HepG2 (cell line): ENCODE results near the gene RBM19. TPM values are rescaled to one million over a fixed set of nuclear protein-coding genes. Genes with fewer than 3 reads are reported as not detected.

Experiments used
- CENPX ChIP-seq: sonication (generic); formaldehyde crosslinking; IDR thresholded peaks from 2 replicates; pipeline ENCODE4 v1.9.0; 2021; ENCODE audit warnings: mild to moderate bottlenecking, missing genetic modification reagents, moderate library complexity
- HDAC1 ChIP-seq: sonication (generic); formaldehyde crosslinking; IDR thresholded peaks from 2 replicates; pipeline ENCODE4 v1.5.1; 2020; ENCODE audit warnings: mild to moderate bottlenecking, missing genetic modification reagents
- KAT2B ChIP-seq: fragments of 150-350 bp; IDR thresholded peaks from 2 replicates; pipeline ENCODE4 v1.6.1; 2014; ENCODE audit warnings: low read depth, low read length, borderline replicate concordance
- MIER3 ChIP-seq: IDR thresholded peaks from 2 replicates; pipeline ENCODE4 v1.6.1; 2016; ENCODE audit warnings: missing compliant biosample characterization, borderline replicate concordance
- NFATC3 ChIP-seq: sonication (generic); formaldehyde crosslinking; IDR thresholded peaks from 2 replicates; pipeline ENCODE4 v1.5.1; 2020; ENCODE audit warnings: mild to moderate bottlenecking, missing genetic modification reagents
- PCBP2 ChIP-seq: fragments of 200-400 bp; formaldehyde crosslinking; optimal IDR thresholded peaks from 2 replicates; pipeline ENCODE3; 2018; ENCODE audit warnings: low read length, low read depth; ENCODE audit not compliant: poor library complexity, severe bottlenecking
- SAFB2 ChIP-seq: sonication (generic); formaldehyde crosslinking; IDR thresholded peaks from 2 replicates; pipeline ENCODE4 v1.5.1; 2020; ENCODE audit warnings: missing genetic modification reagents, low read depth, mild to moderate bottlenecking, borderline replicate concordance
- TRIM24 ChIP-seq: sonication (generic); formaldehyde crosslinking; IDR thresholded peaks from 2 replicates; pipeline ENCODE4 v1.8.0; 2022; ENCODE audit warnings: mild to moderate bottlenecking, missing genetic modification reagents
- ZBTB7B ChIP-seq: sonication (generic); formaldehyde crosslinking; IDR thresholded peaks from 2 replicates; pipeline ENCODE4 v1.4.0; 2020; ENCODE audit warnings: missing genetic modification reagents
- ZFY ChIP-seq: sonication (generic); formaldehyde crosslinking; IDR thresholded peaks from 2 replicates; pipeline ENCODE4 v1.4.0; 2020; ENCODE audit warnings: missing genetic modification reagents
- ZNF207 ChIP-seq: fragments of 450-650 bp; IDR thresholded peaks from 2 replicates; pipeline ENCODE4 v1.6.1; 2016; ENCODE audit warnings: antibody characterized with exemption, borderline replicate concordance
- ZNF292 ChIP-seq: sonication (generic); formaldehyde crosslinking; IDR thresholded peaks from 2 replicates; pipeline ENCODE4 v1.8.1; 2022; ENCODE audit warnings: mild to moderate bottlenecking, low read depth, missing genetic modification reagents, borderline replicate concordance
- ZNF432 ChIP-seq: sonication (generic); formaldehyde crosslinking; IDR thresholded peaks from 2 replicates; pipeline ENCODE4 v1.5.0; 2020; ENCODE audit warnings: missing genetic modification reagents, mild to moderate bottlenecking, borderline replicate concordance
- ZNF556 ChIP-seq: sonication (generic); formaldehyde crosslinking; IDR thresholded peaks from 2 replicates; pipeline ENCODE4 v1.4.0; 2020; ENCODE audit warnings: mild to moderate bottlenecking, missing genetic modification reagents, borderline replicate concordance
- ZNF672 ChIP-seq: sonication (generic); formaldehyde crosslinking; IDR thresholded peaks from 2 replicates; pipeline ENCODE4 v1.8.1; 2022; ENCODE audit warnings: missing genetic modification reagents
- ZNF83 ChIP-seq: sonication (generic); formaldehyde crosslinking; IDR thresholded peaks from 2 replicates; pipeline ENCODE4 v1.4.0; 2020; ENCODE audit warnings: missing genetic modification reagents, mild to moderate bottlenecking, borderline replicate concordance
- ZZZ3 ChIP-seq: sonication (generic); formaldehyde crosslinking; IDR thresholded peaks from 2 replicates; pipeline ENCODE4 v1.4.0; 2020; ENCODE audit warnings: missing genetic modification reagents, mild to moderate bottlenecking, borderline replicate concordance
- polyA plus RNA-seq, 8 experiments: library from polyadenylated mRNA; depleted of rRNA in 3 of 8; stranded (reverse) in 7 of 8; unstranded in 1 of 8; fragments of >200 nt; fragmentation: Illumina TruSeq in 4 of 8; extraction: Trizol in 4 of 8; gene quantifications; 2 replicates each; pipeline versions ENCODE4 v1.2.1 to v1.2.3, GENCODE V29; 2011 to 2016; ENCODE audit warnings: low read depth in 4 of 8, missing spikeins in 1 of 8, mixed read lengths in 1 of 8; ENCODE audit not compliant: insufficient read depth in 1 of 8
- total RNA-seq, 5 experiments: library from RNA; depleted of rRNA; stranded (reverse); fragments of >200 nt; fragmentation: Illumina TruSeq; extraction: Trizol; gene quantifications; 2 replicates each; pipeline ENCODE4 v1.2.3, GENCODE V29; 2016; ENCODE audit warnings: low read depth in 1 of 5
- TF ChIP-seq, protein P1 (sequence below): sonication (generic); formaldehyde crosslinking; IDR thresholded peaks from 2 replicates; pipeline ENCODE4 v1.4.0; 2020; ENCODE audit warnings: mild to moderate bottlenecking, missing genetic modification reagents
- TF ChIP-seq, protein P2 (sequence below): sonication (generic); formaldehyde crosslinking; conservative IDR thresholded peaks from 2 replicates; pipeline ENCODE4 v1.8.0; 2022; ENCODE audit warnings: missing genetic modification reagents
- TF ChIP-seq, protein P3 (sequence below): sonication (generic); formaldehyde crosslinking; IDR thresholded peaks from 2 replicates; pipeline ENCODE4 v1.4.0; 2020; ENCODE audit warnings: mild to moderate bottlenecking, missing genetic modification reagents, borderline replicate concordance
- TF ChIP-seq, protein P4 (sequence below): sonication (generic); formaldehyde crosslinking; IDR thresholded peaks from 2 replicates; pipeline ENCODE4 v1.5.0; 2020; ENCODE audit warnings: missing genetic modification reagents

RBM19 gene
- total and polyA plus RNA-seq, 2 of the 13 experiments (the other 11 are each of a cell fraction or from before 2014, with no cell fraction given), result 19.3 to 32.2 TPM

DNA sequence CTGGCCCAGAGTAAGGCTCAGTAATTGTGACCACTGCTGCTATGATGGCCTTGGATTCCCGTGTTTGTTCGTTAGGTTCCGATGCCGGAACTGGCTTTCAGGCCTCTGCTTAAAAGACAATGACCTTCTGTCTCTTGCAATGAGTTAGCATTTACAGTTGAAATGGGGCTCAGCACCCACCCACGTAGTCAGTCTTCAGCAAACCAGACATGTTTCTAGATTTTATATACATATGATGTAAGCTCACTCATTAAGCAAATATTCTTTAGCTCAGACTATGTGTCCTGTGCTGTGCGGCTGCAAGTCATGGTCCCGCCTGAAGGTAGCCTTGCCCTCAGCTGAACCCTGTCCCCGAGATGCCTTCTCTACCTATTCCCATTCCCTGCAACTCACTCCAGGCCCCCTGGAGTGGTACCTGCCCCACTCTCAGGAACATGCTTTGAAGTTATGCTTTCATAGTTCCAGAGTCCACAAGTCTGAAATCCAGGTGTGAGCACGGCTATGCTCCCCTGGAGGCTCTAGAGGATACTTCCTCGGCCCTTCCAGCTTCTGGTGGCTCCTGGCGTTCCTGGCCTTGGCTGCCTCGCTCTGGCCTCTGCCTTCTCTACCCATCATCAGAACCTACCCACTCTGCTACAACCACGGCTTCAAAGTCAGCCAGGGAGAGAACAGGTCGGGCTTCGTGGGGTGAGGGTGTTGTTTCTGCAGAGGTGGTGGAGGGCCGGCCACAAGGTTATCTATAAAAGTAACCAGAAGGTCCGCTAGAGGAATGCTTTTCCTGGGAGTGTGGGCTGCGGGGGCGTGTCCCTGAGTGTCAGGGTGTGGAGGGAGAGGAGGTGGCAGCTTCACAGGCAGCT lies 157.8 kb downstream of the RBM19 start (continued):
- no peak for TF ChIP-seq ZNF83
- no peak for TF ChIP-seq CENPX (CRISPR knock-in tag)
- no peak for TF ChIP-seq ZNF292 (CRISPR knock-in tag)
- TF ChIP-seq ZFY, result peak; percentile 50
- TF ChIP-seq, protein P1, sequence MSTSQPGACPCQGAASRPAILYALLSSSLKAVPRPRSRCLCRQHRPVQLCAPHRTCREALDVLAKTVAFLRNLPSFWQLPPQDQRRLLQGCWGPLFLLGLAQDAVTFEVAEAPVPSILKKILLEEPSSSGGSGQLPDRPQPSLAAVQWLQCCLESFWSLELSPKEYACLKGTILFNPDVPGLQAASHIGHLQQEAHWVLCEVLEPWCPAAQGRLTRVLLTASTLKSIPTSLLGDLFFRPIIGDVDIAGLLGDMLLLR (CRISPR knock-in tag), result no peak
- TF ChIP-seq TRIM24 (CRISPR knock-in tag), result no peak
- no peak for TF ChIP-seq MIER3 (CRISPR knock-in tag)
- TF ChIP-seq ZNF207, result no peak
- no peak for TF ChIP-seq PCBP2
- TF ChIP-seq, protein P2, sequence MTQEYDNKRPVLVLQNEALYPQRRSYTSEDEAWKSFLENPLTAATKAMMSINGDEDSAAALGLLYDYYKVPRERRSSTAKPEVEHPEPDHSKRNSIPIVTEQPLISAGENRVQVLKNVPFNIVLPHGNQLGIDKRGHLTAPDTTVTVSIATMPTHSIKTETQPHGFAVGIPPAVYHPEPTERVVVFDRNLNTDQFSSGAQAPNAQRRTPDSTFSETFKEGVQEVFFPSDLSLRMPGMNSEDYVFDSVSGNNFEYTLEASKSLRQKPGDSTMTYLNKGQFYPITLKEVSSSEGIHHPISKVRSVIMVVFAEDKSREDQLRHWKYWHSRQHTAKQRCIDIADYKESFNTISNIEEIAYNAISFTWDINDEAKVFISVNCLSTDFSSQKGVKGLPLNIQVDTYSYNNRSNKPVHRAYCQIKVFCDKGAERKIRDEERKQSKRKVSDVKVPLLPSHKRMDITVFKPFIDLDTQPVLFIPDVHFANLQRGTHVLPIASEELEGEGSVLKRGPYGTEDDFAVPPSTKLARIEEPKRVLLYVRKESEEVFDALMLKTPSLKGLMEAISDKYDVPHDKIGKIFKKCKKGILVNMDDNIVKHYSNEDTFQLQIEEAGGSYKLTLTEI, result no peak
- TF ChIP-seq, protein P3, sequence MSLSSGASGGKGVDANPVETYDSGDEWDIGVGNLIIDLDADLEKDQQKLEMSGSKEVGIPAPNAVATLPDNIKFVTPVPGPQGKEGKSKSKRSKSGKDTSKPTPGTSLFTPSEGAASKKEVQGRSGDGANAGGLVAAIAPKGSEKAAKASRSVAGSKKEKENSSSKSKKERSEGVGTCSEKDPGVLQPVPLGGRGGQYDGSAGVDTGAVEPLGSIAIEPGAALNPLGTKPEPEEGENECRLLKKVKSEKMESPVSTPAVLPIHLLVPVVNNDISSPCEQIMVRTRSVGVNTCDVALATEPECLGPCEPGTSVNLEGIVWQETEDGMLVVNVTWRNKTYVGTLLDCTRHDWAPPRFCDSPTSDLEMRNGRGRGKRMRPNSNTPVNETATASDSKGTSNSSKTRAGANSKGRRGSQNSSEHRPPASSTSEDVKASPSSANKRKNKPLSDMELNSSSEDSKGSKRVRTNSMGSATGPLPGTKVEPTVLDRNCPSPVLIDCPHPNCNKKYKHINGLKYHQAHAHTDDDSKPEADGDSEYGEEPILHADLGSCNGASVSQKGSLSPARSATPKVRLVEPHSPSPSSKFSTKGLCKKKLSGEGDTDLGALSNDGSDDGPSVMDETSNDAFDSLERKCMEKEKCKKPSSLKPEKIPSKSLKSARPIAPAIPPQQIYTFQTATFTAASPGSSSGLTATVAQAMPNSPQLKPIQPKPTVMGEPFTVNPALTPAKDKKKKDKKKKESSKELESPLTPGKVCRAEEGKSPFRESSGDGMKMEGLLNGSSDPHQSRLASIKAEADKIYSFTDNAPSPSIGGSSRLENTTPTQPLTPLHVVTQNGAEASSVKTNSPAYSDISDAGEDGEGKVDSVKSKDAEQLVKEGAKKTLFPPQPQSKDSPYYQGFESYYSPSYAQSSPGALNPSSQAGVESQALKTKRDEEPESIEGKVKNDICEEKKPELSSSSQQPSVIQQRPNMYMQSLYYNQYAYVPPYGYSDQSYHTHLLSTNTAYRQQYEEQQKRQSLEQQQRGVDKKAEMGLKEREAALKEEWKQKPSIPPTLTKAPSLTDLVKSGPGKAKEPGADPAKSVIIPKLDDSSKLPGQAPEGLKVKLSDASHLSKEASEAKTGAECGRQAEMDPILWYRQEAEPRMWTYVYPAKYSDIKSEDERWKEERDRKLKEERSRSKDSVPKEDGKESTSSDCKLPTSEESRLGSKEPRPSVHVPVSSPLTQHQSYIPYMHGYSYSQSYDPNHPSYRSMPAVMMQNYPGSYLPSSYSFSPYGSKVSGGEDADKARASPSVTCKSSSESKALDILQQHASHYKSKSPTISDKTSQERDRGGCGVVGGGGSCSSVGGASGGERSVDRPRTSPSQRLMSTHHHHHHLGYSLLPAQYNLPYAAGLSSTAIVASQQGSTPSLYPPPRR (CRISPR knock-in tag), result peak; percentile 56; the same call in 1 of the 2 replicates
- no peak; the same call in 1 of the 2 replicates for TF ChIP-seq ZNF556
- no peak for TF ChIP-seq ZNF672 (CRISPR knock-in tag)
- TF ChIP-seq NFATC3, result no peak
- peak; percentile 40; the same call in 1 of the 2 replicates for TF ChIP-seq HDAC1 (CRISPR knock-in tag)
- no peak for TF ChIP-seq KAT2B
- TF ChIP-seq ZNF432 (CRISPR knock-in tag), result no peak
- TF ChIP-seq ZBTB7B (CRISPR knock-in tag), result peak; percentile 29; the same call in 1 of the 2 replicates
- no peak for TF ChIP-seq SAFB2 (CRISPR knock-in tag)
- TF ChIP-seq ZZZ3 (CRISPR knock-in tag), result no peak
- TF ChIP-seq, protein P4, sequence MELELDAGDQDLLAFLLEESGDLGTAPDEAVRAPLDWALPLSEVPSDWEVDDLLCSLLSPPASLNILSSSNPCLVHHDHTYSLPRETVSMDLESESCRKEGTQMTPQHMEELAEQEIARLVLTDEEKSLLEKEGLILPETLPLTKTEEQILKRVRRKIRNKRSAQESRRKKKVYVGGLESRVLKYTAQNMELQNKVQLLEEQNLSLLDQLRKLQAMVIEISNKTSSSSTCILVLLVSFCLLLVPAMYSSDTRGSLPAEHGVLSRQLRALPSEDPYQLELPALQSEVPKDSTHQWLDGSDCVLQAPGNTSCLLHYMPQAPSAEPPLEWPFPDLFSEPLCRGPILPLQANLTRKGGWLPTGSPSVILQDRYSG (CRISPR knock-in tag), result no peak
